OCI-LY1 (cell line): ENCODE results near the gene MEIOC.

ENCODE experiments used
- H2AFZ ChIP-seq: fragments of 200-600 bp; sonication (generic), shearing (Covaris generic); 2 replicates; pipeline ENCODE4 v1.6.0; 2014; ENCODE audit warnings: antibody characterized with exemption, mild to moderate bottlenecking, low read length
- H3F3A ChIP-seq: fragments of 200-600 bp; sonication (generic), shearing (Covaris generic); 2 replicates; pipeline ENCODE4 v1.6.0; 2014; ENCODE audit warnings: mild to moderate bottlenecking, antibody characterized with exemption, low read length, moderate library complexity; ENCODE audit not compliant: insufficient read depth
- H3K27ac ChIP-seq: fragments of 200-600 bp; sonication (generic); 2 replicates; pipeline ENCODE4 v1.5.1; 2014; ENCODE audit warnings: low read length, mixed run types, mild to moderate bottlenecking, low read depth; ENCODE audit not compliant: poor library complexity, severe bottlenecking
- H3K27me3 ChIP-seq: fragments of 200-600 bp; sonication (generic); 2 replicates; pipeline ENCODE4 v1.6.0; 2014; ENCODE audit warnings: antibody characterized with exemption, mild to moderate bottlenecking, low read length, moderate library complexity; ENCODE audit not compliant: insufficient read depth
- H3K36me3 ChIP-seq: fragments of 200-600 bp; sonication (generic); 2 replicates; pipeline ENCODE4 v1.6.1; 2014; ENCODE audit warnings: mild to moderate bottlenecking, antibody characterized with exemption, low read length, moderate library complexity, mixed read lengths; ENCODE audit not compliant: insufficient read depth
- H3K4me1 ChIP-seq: fragments of 200-600 bp; sonication (generic); 2 replicates; pipeline ENCODE4 v1.5.1; 2014; ENCODE audit warnings: mild to moderate bottlenecking, low read length, moderate library complexity; ENCODE audit not compliant: insufficient read depth, severe bottlenecking
- H3K4me2 ChIP-seq: fragments of 200-600 bp; sonication (generic), shearing (Covaris generic); 2 replicates; pipeline ENCODE4 v1.6.1; 2014; ENCODE audit warnings: low read length
- H3K4me3 ChIP-seq: fragments of 200-600 bp; sonication (generic); 2 replicates; pipeline ENCODE4 v1.5.1; 2014; ENCODE audit warnings: low read length, low read depth, mild to moderate bottlenecking, mixed read lengths; ENCODE audit not compliant: poor library complexity, severe bottlenecking
- H3K79me2 ChIP-seq: fragments of 200-600 bp; shearing (Covaris generic); 2 replicates; pipeline ENCODE4 v1.6.1; 2016; ENCODE audit warnings: mixed run types, low read length, mixed read lengths; ENCODE audit not compliant: insufficient read depth
- H3K9ac ChIP-seq: fragments of 200-600 bp; sonication (generic), shearing (Covaris generic); 2 replicates; pipeline ENCODE4 v1.6.1; 2014; ENCODE audit warnings: mild to moderate bottlenecking, low read length, mixed read lengths
- H3K9me2 ChIP-seq: fragments of 200-600 bp; sonication (generic), shearing (Covaris generic); 2 replicates; pipeline ENCODE4 v1.6.1; 2014; ENCODE audit warnings: low read depth, mild to moderate bottlenecking, low read length, mixed read lengths
- H3K9me3 ChIP-seq: fragments of 200-600 bp; shearing (Covaris generic); 2 replicates; pipeline ENCODE4 v1.6.1; 2014; ENCODE audit warnings: low read length, mixed read lengths
- H4K20me1 ChIP-seq: fragments of 200-600 bp; sonication (generic), shearing (Covaris generic); 2 replicates; pipeline ENCODE4 v1.6.0; 2016; ENCODE audit warnings: mild to moderate bottlenecking, low read length; ENCODE audit not compliant: insufficient read depth
- EZH2 ChIP-seq: fragments of 200-600 bp; sonication (generic), shearing (Covaris generic); IDR thresholded peaks from 2 replicates; pipeline ENCODE4 v1.8.0; 2017; ENCODE audit warnings: borderline replicate concordance, mixed run types, mild to moderate bottlenecking, antibody characterized with exemption, low read length, moderate library complexity, mixed read lengths
- TF ChIP-seq, protein P1 (sequence below): fragments of 200-600 bp; sonication (generic), shearing (Covaris generic); IDR thresholded peaks from 2 replicates; pipeline ENCODE4 v1.5.1; 2017; ENCODE audit warnings: mild to moderate bottlenecking, antibody characterized with exemption, low read length, moderate library complexity, mixed read lengths

MEIOC gene

DNA sequence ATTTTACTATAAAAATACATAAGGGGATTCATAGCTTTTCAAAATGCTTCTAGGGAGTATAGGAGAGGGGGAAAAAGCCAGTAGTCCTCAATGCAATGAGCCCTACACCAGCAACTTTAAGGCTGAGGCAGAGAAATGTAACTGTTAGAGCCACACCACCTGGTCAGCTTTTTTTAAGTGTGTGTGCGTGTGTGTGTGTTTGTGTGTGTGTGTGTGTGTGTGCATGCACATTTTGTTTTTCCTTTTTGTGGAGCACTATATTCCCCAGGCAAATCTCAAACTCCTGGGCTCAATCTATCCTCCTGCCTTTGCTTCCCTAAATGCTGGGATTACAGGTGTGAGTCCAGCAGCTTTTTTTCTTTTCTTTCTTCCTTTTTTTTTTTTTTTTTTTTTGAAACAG lies 2.3 kb upstream of the MEIOC start:
- no peaks in the 10 kb centered on the region for H4K20me1 ChIP-seq
- H2AFZ ChIP-seq: no peak overlapping the region
- no peaks in the 10 kb centered on the region for H3K27me3 ChIP-seq
- no peaks in the 10 kb centered on the region for H3K36me3 ChIP-seq
- H3K4me3 ChIP-seq: no peak overlapping the region
- H3K4me1 ChIP-seq: no peaks in the 10 kb centered on the region
- no peaks in the 10 kb centered on the region for H3F3A ChIP-seq
- no peak overlapping the region for H3K9ac ChIP-seq
- no peak overlapping the region for H3K4me2 ChIP-seq
- no peaks in the 10 kb centered on the region for H3K9me2 ChIP-seq
- no peak for TF ChIP-seq EZH2
- TF ChIP-seq, protein P1, sequence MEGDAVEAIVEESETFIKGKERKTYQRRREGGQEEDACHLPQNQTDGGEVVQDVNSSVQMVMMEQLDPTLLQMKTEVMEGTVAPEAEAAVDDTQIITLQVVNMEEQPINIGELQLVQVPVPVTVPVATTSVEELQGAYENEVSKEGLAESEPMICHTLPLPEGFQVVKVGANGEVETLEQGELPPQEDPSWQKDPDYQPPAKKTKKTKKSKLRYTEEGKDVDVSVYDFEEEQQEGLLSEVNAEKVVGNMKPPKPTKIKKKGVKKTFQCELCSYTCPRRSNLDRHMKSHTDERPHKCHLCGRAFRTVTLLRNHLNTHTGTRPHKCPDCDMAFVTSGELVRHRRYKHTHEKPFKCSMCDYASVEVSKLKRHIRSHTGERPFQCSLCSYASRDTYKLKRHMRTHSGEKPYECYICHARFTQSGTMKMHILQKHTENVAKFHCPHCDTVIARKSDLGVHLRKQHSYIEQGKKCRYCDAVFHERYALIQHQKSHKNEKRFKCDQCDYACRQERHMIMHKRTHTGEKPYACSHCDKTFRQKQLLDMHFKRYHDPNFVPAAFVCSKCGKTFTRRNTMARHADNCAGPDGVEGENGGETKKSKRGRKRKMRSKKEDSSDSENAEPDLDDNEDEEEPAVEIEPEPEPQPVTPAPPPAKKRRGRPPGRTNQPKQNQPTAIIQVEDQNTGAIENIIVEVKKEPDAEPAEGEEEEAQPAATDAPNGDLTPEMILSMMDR: no peak
- no peaks in the 10 kb centered on the region for H3K9me3 ChIP-seq
- no peak overlapping the region for H3K27ac ChIP-seq
- H3K79me2 ChIP-seq: no peaks in the 10 kb centered on the region

DNA sequence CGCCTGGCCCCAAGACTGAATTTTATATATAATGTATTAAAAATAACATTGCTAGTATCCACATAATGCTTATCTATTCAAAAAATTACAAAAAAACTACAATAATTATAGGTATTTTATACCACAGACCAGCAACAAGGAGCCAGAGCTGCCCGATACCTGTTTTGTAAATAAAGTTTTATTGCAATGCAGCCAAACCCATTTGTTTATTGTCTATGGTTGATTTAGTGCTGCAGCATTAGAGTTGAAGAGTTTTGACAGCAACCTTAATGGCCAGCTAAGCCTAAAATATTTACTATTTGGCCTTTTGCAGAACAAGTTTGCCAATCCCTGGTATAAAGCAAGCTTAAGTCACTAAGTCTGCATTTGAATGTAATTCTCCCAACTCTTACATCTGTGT lies 5.6 kb downstream of the MEIOC start:
- Histone ChIP-seq H3F3A (no peaks in the 10 kb centered on the region), H3K9me2 (no peaks in the 10 kb centered on the region), H3K4me3 (no peak overlapping the region), H3K27ac (no peak overlapping the region), H3K9ac (no peak overlapping the region), H4K20me1 (no peaks in the 10 kb centered on the region), H3K4me1 (no peaks in the 10 kb centered on the region), H2AFZ (no peak overlapping the region), H3K9me3 (no peaks in the 10 kb centered on the region), H3K4me2 (no peak overlapping the region), H3K79me2 (no peaks in the 10 kb centered on the region), H3K36me3 (no peaks in the 10 kb centered on the region), H3K27me3 (no peaks in the 10 kb centered on the region)
- no peak for TF ChIP-seq EZH2
- TF ChIP-seq, protein P1: no peak

DNA sequence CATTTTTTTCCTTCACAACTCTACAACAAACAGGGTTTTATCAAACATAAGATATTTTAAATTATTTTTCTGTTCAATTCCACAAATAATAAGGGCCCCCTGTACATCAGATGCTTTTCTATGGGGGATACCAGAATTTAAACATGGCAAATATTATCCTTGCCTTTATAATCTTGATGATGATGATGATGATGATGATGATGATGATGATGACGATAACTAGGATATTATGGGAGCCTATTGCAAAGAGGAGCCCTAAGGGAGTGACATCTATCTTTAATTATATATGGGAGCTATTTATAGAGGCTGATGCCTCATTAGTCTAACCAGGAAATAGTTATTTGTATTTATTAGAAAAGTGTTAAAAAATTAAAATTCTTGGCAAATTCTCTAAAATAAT lies 6.8 kb downstream of the MEIOC start:
- Histone ChIP-seq H3K9me3 (no peaks in the 10 kb centered on the region), H3K4me3 (no peak overlapping the region), H3K79me2 (no peaks in the 10 kb centered on the region), H3K4me2 (no peak overlapping the region), H3K9ac (no peak overlapping the region), H3K27me3 (no peaks in the 10 kb centered on the region), H2AFZ (no peak overlapping the region), H3K4me1 (no peaks in the 10 kb centered on the region), H4K20me1 (no peaks in the 10 kb centered on the region), H3K27ac (no peak overlapping the region), H3K36me3 (no peaks in the 10 kb centered on the region), H3K9me2 (no peaks in the 10 kb centered on the region), H3F3A (no peaks in the 10 kb centered on the region)
- TF ChIP-seq EZH2: no peak
- TF ChIP-seq, protein P1: no peak
